DOHH2 (cell line): ENCODE measurements around the gene PPP1R14B.

Experiments used
- EZH2phosphoT487 ChIP-seq: fragments of 200-600 bp; sonication (generic); IDR thresholded peaks from 2 replicates; pipeline ENCODE4 v1.6.1; 2017; ENCODE audit warnings: borderline replicate concordance, mild to moderate bottlenecking, antibody characterized with exemption, low read length, moderate library complexity, mixed read lengths
- TF ChIP-seq, protein P1 (sequence below): fragments of 200-600 bp; sonication (generic); IDR thresholded peaks from one replicate; pipeline ENCODE4 v1.5.1; 2014; ENCODE audit warnings: antibody characterized with exemption, mild to moderate bottlenecking, low read depth, low read length; ENCODE audit not compliant: poor library complexity, severe bottlenecking

- TF ChIP-seq, protein P1, sequence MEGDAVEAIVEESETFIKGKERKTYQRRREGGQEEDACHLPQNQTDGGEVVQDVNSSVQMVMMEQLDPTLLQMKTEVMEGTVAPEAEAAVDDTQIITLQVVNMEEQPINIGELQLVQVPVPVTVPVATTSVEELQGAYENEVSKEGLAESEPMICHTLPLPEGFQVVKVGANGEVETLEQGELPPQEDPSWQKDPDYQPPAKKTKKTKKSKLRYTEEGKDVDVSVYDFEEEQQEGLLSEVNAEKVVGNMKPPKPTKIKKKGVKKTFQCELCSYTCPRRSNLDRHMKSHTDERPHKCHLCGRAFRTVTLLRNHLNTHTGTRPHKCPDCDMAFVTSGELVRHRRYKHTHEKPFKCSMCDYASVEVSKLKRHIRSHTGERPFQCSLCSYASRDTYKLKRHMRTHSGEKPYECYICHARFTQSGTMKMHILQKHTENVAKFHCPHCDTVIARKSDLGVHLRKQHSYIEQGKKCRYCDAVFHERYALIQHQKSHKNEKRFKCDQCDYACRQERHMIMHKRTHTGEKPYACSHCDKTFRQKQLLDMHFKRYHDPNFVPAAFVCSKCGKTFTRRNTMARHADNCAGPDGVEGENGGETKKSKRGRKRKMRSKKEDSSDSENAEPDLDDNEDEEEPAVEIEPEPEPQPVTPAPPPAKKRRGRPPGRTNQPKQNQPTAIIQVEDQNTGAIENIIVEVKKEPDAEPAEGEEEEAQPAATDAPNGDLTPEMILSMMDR: no peak
- TF ChIP-seq EZH2phosphoT487: no peak
Measured at GRCh38 chr11:64209563-64209843, 37.2 kb downstream of the PPP1R14B start.
